Medulla oblongata (tissue), 1 donor: ENCODE measurements around the gene IL1RAPL1.

Experiments used
- DNase-seq: peaks from one replicate; pipeline ENCODE4 v3.0.0-alpha.2; 2015; ENCODE audit errors: extremely low spot score

IL1RAPL1 gene

DNA sequence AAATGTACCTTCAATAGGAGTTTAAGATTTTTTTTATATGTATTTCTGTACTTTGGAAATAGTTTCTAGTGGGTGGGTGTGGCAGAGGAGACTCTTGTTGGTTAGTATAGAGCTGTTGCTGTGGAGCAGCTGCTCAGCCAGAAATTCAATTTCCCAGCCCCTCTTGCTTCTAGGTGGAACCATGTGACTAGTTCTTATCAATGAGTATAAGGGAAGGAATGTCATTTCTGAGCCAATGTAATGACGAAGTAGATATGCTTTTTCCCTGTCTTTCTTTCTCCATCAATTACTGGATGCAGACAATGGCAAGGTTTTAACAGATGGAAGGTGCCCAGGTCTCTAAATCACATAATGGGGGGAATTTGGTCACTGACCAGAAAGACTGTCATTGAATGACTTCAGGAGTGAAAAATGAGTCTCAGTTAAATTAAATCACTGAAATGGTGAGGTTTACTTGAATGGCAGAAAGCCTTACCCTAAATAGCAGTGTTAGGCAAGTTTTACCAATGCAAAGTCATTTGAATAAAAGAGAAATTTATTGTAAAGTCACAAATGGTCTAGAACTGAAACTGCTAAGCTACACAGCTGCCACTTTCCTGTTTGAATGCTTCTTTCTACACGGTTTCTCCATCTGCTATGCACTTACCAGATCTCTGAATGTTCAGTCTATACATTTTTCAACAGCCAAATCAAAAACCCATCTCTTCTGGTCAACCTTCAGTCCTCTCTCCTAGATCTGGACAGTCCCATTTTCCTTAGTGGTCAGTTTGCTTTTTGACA, 832.7 kb downstream of the IL1RAPL1 start:
- no peak for DNase-seq

DNA sequence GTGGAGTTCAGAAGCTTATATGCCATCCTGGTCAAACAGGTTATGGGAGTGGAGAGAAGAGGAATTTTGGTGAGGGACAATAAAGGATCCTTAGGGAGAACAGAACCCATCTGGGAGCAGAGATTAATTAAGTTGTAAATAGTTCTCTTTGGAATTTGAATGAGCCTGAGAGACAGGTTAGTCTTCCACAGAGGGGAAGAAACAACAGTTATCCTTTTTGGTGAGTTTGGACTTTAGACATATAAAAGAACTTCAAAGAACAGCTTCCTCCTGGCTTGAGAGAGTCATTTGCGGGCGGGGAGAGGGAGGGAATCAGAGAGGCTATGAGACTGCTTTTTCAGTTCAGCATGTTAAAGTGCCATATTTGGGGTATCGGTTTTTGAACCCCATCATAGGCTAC, 834.8 kb downstream of the IL1RAPL1 start:
- no peak for DNase-seq

DNA sequence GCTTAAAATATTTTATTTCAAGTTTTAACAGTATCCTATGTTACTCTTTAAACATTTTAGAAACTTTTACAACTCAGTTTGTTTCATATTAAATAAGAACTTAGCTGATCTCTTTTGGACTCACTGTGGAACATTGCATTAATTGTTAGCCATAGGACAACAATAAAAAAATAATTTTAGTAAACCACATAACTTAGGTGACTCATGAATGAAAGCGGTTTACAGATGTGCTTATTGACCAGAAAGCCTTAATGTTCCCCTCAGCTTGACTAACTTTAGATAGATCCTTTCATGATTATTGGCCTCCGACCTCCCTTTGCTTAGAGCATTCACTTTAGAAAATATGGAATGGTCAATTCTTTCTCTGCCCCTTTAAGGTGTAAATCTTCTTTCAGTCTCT, 844.6 kb downstream of the IL1RAPL1 start:
- no peak for DNase-seq

DNA sequence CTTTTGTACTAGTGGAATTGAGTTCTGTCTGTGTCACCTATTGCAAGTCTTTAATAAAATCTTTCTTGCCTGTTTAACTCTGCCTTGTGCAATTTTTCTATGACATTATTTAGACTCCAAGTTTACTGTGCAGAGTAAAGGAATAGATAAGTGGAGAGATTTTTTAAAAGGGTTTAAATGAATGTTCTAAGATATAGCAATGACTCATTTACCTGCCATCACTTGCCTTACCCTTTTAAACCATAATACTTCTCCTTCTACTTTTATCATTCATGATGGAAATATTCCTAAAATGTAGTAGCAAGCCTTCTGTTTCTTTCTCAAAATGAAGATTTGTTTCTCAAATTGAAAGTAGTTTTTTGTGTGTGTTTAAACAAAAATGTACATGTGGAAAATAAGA, 845.3 kb downstream of the IL1RAPL1 start:
- DNase-seq: no peak

DNA sequence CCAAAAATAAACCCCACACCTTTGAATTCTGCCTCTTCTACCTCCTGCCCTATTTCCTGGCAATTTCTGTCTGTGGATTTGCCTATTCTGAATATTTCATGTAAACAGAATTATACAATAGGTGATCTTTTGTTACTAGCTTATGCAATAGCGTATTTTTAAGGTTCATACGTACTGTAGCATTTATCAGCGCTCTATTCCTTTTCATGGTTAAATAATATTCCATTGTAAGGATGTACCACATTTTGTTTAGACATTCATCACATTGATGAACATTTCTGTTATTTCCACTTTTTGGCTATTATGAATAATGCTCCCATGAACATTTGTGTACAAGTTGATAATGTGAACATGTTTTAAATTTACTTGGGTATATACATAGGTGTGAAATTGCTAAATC, 847.7 kb downstream of the IL1RAPL1 start:
- no peak for DNase-seq

DNA sequence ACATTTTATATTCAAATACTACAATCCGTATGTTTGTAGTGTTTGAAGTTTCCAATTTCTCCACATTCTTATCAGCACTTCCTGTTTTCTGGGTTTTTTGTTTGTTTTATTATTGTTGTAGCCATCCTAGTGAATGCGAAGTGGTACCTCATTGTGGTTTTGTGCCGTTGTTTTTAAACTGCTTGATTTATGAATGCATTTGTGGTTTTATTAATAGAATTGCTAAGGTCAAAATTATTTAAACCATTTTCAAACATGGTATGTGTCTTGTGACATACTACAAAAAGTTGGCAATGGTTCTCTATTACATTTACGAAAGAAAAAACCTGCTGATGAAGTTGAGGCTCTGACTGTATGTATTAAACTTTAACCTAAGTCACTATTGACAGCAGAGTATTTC, 848.1 kb downstream of the IL1RAPL1 start:
- no peak for DNase-seq

DNA sequence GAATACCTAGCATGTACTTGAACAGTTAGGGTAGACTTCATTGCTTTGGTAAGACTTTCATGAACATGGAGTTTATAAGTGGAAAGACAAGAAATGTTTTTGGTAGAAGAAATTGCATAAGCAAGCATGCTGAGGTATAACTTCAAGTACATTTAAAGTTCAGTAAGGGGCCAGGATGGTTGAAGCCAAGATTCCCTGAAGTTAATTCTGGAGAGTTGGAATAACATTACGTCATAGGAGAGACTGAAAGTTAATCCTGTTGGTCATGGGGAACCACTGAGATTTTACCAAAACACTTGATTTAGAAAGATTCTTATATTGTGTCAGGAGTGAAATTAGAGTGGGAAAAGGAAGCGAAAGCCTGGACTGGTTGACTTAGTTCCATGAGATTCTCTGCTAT, 860.6 kb downstream of the IL1RAPL1 start:
- no peak for DNase-seq

DNA sequence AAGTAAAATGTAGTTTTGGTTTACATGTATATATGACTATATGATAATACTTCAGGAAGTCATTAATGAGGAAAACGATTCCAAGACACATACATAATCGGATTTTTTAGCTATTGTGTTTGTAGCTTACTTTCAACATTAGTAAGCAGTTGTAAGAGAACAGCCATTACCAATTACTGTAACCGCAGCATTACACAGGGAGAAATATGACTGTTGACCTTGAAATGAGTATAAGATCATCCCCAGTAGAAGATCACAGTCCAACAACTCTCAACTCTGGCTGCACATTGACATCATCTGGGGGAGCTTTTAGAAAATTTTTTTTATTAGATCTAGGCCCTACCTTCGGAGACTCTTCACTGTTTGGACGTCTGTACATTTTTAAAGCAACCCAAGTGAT, 866.1 kb downstream of the IL1RAPL1 start:
- no peak for DNase-seq

DNA sequence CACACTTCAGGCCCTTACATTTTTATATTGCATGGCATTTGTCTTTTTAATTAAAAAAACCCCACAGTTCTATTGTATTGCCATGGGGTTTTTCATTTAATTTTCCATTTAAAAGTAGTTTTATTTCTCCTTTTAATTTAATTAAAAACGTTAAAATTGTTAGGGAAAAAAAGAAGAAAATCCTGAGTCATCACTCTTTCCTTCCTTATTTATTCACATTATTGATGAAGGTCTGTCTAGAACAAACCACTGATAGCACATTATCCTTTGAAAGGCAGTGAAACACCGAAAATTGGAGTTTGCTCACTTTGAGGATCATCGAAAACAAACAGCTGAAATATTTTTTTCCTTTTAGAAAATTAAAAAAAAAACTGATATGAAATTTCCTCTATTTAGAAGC, 868.5 kb downstream of the IL1RAPL1 start:
- no peak for DNase-seq

DNA sequence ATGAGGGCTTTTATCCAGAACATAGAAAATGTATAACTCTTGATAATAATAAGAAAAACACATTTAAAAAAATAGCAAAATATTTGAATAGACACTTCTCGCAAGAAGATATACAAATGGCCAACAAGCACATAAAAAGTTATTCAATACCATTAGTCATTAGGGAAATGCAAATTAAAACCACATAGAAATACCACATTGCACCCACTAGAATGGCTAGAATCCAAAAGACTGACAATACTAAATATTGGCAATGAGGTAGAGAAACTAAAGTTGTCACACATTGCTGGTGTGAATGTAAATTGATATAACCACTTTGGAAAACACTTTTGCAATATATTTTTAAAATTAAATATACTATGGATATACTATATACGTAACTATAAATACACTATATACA, 873.8 kb downstream of the IL1RAPL1 start:
- no peak for DNase-seq

DNA sequence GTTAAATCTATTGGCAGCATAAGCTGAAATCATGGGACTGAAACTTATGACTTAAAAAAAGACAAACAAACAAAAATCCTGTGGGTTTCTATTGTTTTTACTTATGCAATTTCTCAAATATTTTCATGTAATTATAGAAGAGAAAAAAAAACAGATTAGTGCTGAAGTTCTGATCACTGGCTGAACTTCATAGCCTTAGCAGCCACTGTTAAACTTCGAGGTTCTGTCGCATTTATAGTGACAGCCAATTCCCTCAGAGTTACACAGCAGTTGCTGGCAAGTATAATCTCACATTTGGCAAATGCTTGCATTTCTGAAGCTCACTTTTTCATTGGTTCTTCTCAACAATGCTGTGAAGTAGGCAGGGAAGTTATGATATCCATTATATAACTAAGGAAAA, 879.2 kb downstream of the IL1RAPL1 start:
- DNase-seq: no peak

DNA sequence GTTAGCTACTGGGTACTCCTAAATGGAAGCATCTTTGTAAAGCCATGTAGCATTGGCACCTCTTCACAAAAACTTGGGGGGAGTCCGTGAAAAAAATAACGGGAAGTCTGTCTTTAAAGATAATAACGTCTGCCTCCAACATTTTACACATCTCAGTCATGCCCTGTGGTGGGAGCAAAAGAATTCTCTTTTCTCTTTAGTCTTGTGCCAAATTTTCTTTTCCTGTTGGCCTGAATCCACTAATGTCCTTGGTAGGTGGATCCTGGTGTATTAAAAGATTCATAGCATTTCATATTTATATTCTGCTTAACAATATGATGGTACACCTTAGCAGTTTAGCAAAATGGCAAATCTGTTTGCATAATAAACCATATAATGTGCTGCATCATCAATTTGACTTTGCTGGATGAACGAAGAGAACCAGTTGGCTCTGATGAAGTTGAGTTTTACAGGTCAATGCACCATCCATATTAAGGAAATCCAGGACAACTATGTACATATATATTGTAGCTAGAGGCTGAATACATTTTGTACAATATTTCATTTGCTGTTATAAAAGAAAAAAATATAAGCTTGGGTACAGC, 881.8 kb downstream of the IL1RAPL1 start:
- no peak for DNase-seq

DNA sequence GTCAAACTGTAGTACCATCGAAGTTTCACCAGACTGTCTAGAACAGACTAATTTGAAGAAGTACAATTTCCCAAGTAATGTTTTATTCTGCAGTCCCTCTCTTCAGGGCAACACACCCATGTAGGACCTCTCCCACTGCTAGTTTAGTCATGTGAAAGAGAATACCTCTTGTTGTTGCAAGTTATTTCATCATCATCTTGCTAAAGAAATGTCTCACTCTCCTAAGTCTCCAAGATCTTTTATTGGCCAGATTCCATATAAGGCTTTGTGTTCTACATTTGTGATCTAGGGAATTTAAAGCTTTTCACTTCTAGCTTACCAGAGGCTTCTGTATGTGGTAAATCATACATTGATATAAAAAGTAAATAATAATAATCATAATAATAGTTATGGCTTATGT, 882.8 kb downstream of the IL1RAPL1 start:
- no peak for DNase-seq

DNA sequence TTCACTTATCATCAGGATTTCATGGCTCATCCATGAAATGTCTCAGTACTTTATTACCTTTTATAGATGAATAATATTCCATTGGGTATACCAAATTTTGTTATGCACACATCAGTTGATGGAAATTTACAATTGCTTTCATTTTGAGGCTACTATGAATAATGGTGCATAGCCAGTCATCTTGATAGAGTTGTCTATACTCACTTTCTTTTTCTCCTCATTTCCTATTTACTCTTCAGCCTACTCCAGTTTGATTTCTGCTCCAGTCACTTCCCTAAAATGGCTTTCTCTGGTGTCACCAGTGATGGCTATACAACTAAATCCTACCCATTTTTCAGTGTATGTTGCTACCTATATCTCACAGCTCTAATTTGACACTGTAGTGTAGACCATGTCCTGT, 884.6 kb downstream of the IL1RAPL1 start:
- DNase-seq: no peak

DNA sequence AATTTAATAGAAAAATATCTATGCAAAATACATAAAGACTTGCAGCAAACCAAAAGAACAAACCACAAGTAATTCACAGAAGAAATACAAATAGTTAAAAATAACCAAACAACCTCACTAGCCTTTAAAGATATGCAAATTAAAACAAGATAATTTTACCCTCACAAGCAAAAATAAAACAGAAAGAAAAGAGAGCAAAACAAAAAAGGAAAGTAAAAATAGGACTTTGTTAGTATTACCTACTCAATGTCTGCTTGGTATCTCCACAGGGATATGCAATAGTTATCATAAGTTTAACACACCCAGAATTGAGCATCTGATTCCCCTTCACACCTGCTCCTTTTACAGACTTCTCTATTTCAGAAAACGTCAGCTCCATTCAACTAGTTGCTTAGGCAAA, 890.6 kb downstream of the IL1RAPL1 start:
- no peak for DNase-seq

DNA sequence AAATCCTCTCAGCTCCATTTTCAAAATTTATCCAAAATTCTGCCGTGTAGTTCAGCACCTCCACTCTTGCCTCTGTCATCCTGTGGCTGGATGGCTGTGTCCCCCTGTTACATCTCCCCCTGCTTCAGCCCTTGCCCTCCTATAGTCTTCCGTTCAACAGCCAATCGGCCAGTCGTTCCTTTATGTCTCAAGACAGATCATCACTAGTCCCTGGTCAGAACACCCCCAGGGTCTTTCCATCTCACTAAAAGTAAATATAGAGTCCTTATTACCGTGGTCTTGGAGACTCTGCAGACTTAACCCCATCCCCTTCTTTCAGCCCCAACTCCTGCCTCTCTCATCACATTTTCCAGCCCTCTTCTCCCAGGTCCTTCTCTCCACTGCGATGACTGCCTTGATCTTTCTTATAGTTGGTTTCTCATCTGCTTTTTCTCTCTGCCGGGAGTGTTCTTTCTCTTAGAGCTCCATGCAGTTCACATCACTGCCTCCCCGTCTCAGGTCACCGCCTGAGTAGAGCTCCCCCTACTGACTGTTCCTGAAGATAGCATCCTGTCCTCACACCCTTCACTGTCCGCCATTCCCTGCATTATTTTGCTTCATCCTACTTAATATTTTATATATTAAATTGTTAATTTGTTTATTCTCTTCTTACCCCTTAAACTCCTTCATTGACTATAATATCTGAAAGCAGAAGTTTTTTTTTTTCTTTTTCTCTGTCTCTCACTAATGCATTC, 891.3 kb downstream of the IL1RAPL1 start:
- peak; percentile 2 for DNase-seq

DNA sequence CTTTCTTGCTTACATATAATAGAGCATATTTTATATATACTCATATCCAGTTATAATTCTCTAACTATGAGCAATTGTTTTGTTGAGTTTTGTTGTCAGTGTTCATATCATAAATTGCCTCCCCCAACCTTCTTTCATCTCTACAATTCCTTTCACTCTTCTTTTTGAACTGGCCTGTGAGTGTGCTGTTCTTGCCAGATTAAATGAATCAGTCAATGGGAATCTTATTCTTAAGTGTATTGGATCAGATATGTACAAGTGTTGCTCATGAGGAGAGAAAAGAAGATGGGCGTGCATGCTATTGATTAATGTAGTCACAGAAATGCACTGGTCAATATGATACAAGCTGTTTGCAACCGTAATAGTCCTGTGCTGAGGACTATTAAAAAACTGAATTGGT, 900.0 kb downstream of the IL1RAPL1 start:
- DNase-seq: no peak

DNA sequence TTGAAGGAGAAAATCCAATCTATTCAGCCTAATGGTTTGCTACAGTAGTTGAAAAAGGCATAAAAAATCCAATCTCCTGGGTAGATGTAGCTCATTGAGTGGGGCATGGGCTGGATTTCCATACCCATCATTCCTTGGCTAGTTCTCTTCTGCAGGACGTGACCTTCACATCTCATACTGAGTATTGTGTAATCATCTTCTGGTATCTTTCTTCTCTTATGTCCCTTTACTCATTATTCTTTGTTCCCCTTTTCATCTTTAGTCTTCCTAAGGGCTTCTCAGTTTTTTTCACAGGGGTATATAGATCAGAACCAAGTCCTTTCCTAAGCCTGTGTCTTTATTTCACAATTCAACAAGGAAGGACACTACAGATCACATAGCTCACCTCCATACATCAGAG, 900.5 kb downstream of the IL1RAPL1 start:
- no peak for DNase-seq

DNA sequence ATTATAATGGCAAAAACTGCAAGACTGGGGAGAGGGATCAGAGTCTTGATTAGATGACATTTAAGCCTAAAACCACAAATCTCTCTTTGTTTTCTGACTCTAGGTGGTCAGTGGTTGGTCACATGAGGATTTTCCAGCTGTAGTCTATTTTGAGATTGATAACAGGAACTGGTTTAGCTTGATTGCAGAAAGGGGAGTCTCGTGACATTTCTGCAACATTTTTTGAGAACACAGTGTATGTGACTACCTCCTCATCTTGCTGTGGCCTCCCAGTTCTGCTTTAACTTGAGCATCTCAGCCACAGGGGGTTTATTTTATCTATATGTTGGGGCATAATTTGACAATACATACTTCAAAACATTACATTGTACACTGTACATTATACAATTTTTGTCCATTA, 901.7 kb downstream of the IL1RAPL1 start:
- no peak for DNase-seq

DNA sequence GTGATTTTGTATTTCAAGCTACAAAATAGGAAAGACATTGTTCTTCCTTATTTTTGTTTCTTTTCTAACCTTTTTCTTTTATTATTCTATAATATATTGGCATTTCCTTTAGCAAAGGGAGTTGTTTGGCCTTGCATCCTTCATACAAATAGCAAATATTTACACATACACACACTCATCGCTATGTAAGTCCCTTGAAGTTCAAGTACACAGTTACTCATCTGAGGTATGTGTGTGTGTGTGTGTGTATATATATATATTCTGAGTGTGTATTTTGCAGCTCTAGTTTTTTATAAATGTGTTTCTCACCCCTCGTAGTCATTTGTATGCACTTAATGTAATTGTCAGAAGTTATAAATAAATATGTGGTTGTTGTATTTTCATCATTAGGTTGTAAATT, 903.4 kb downstream of the IL1RAPL1 start:
- no peak for DNase-seq

DNA sequence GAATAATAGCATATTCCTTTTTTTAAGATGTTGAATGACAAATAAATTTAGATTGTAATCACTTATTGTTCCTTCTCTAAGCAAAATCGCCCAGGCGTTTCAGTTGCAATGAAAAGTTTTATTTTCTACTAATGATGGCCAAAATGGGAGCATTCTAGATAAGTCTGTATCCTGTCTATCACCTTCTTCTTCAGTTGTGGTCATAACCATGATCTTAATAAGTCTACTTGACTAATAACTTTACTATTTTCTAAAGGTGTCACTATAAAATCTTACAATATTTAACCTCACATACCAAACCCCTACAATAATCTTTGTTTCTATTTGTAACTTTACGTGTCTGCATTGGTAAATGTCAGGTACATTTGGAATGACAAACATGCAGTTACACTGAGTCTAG, 904.4 kb downstream of the IL1RAPL1 start:
- no peak for DNase-seq

DNA sequence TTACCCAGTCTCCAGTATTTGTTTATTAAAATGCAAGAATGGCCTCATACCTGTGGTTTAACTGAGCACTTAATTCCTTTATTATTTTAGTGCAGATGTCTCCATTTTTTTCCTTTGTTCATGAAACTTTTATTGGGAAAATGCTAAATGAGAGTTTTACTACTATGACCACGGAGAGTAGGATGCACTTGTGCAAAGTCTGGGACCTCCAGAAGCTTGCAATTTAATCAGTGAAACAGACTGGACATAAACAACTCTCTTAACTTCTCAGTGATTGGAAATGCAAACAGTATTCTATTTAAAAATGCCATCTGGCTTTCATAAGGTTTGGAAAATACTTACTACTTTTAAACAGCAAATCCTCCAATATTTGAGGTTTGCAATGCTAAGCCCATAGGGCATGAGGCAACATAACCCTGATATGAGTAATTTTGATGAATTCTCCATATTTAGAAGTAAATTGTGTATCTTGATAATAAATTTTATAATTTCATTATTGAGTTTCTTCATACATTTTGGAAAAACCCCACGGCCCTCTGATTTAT, 909.5 kb downstream of the IL1RAPL1 start:
- DNase-seq: no peak

DNA sequence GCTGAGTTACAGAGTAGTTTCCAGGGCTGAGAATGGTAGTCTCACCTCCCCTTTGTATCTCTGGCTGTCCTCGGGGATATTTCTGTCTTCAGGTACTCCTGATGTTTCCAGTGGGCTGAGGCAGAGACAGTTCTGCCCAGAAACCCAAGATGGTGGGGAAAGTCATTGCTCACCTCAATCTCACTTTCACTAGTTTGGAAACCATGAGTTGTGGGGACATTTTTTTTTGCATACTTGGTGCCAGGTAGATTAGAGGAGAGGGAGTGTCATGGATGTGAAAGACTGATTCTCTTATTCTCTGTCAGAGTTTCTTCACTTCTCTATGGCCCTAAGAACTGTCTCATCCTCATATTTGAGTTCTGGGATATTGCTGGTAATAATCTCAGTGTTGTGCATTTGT, 919.5 kb downstream of the IL1RAPL1 start:
- no peak for DNase-seq
